Ascending aorta (tissue), 2 donors: Measurements from ENCODE around the gene TRIOBP. TPM values are rescaled to one million over a fixed set of nuclear protein-coding genes. Genes with fewer than 3 reads are reported as not detected.
A peak's percentile ranks its signal among the peaks of the same experiment; 100 is the strongest.

Experiments
- DNase-seq, 2 donors: peaks; one replicate each; pipeline ENCODE4 v3.0.0-alpha.2; 2019; ENCODE audit warnings: low spot score in 2 of 2
- H3K27ac ChIP-seq, 2 donors: fragments of 200-600 bp; sonication (generic); one replicate each; pipeline ENCODE4 v1.5.1; 2016 to 2017; ENCODE audit warnings: mild to moderate bottlenecking in 1 of 2
- H3K27me3 ChIP-seq: fragments of 200-600 bp; sonication (generic); one replicate; pipeline ENCODE4 v1.5.1; 2017
- H3K36me3 ChIP-seq, 2 donors: fragments of 200-600 bp; sonication (generic); one replicate each; pipeline ENCODE4 v1.5.1; 2016
- H3K4me1 ChIP-seq, 2 donors: fragments of 200-600 bp; sonication (generic); one replicate each; pipeline ENCODE4 v1.5.1; 2016 to 2017; ENCODE audit warnings: mild to moderate bottlenecking in 1 of 2
- H3K4me3 ChIP-seq, 2 donors: fragments of 200-600 bp; sonication (generic); one replicate each; pipeline ENCODE4 v1.5.1; 2016 to 2017; ENCODE audit warnings: mild to moderate bottlenecking in 1 of 2
- H3K9me3 ChIP-seq, 2 donors: fragments of 200-600 bp; sonication (generic); one replicate each; pipeline ENCODE4 v1.5.1; 2016
- CTCF ChIP-seq, 3 experiments: fragments of 200-600 bp in 2 of 3; fragments of 450-650 bp in 1 of 3; sonication (generic) in 2 of 3; IDR thresholded peaks; one replicate each; pipeline ENCODE4 v1.5.1; 2016 to 2019; ENCODE audit warnings: antibody characterized with exemption in 3 of 3, mild to moderate bottlenecking in 1 of 3, moderate library complexity in 1 of 3
- intact Hi-C: fragments of 100-400 bp; cut with DNase I; formaldehyde crosslinking; loops from one replicate; pipeline ENCODE4 v1.15.1; 2023
- total RNA-seq: library from RNA; depleted of rRNA; stranded (reverse); fragments of >200 nt; gene quantifications from one replicate; pipeline ENCODE4 v1.1.0, GENCODE V29; 2016

The TRIOBP gene
- total RNA-seq, 1 donor from 2014 or later: 253 TPM

DNA sequence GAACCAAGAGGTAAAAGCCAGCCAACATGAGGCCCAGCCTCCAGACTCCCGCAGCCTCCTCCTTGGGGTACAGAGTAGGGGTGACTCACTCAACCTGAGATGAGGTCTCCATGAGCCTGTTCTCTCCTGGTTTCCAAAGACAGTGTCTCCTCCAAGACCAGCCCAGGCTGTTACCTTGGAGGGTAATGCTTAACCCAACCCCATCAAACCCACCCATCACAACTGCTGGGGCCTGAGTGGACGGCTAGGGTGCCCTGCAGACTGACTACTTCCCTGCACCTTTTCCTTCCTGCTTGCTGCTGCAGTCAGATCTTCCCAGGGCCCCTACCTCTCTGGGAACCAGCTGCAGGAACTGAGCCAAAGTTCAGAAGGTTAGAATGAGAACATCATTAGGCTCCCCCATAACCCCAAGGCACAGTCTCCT, 15.8 kb upstream of the TRIOBP start:
- H3K4me3 ChIP-seq: no peak overlapping the region
- peaks cover 6 to 14% of the 10 kb centered on the region in 2 donors for H3K4me1 ChIP-seq
- intact Hi-C loops: loop anchor here (1.0 to 5.0 kb wide), 3 partner anchors 20 to 59 kb away; no protein-coding TSS in a partner anchor
- no peak for DNase-seq
- H3K36me3 ChIP-seq: peaks cover 25 to 28% of the 10 kb centered on the region in 2 donors
- no peak for TF ChIP-seq CTCF (IDR thresholded peaks at IDR 0.05)
- no peaks in the 10 kb centered on the region for H3K27me3 ChIP-seq
- no peaks in the 10 kb centered on the region for H3K9me3 ChIP-seq
- H3K27ac ChIP-seq: no peak overlapping the region

DNA sequence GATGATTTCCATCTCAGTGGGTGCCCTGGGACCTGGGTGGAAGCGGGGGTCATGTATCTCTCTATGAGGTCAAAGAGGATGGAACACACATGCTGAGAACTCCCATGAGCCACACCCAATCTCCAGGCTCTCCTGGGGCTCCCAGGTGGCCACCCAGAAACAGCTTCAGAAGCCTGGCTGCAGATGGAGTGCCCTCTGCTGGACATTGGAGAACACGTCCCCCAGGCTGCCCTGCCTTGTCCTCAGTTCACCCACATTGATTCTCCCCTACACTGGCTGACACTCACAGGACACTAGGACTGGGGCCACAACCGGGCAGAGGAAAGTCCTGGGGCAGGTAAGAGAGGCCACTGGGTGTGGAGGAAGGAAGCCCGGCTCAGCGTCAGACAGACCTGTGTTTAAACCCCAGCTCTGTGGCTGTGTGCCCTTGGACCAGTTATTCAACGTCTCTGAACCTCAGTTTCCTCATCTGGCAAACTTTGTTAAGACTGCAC, 15.2 kb upstream of the TRIOBP start:
- no peak overlapping the region for H3K27ac ChIP-seq
- DNase-seq: peak in 1 of 2 donors; percentile 84
- H3K9me3 ChIP-seq: no peaks in the 10 kb centered on the region
- intact Hi-C loops: loop anchor here (1.0 to 5.0 kb wide), 3 partner anchors 21 to 59 kb away; no protein-coding TSS in a partner anchor
- H3K4me3 ChIP-seq: no peak overlapping the region
- TF ChIP-seq CTCF (IDR thresholded peaks at IDR 0.05): peak; percentile 89 to 94 (median 92)
- H3K4me1 ChIP-seq: peaks cover 6 to 14% of the 10 kb centered on the region in 2 donors
- peaks cover 25 to 28% of the 10 kb centered on the region in 2 donors for H3K36me3 ChIP-seq
- no peaks in the 10 kb centered on the region for H3K27me3 ChIP-seq

DNA sequence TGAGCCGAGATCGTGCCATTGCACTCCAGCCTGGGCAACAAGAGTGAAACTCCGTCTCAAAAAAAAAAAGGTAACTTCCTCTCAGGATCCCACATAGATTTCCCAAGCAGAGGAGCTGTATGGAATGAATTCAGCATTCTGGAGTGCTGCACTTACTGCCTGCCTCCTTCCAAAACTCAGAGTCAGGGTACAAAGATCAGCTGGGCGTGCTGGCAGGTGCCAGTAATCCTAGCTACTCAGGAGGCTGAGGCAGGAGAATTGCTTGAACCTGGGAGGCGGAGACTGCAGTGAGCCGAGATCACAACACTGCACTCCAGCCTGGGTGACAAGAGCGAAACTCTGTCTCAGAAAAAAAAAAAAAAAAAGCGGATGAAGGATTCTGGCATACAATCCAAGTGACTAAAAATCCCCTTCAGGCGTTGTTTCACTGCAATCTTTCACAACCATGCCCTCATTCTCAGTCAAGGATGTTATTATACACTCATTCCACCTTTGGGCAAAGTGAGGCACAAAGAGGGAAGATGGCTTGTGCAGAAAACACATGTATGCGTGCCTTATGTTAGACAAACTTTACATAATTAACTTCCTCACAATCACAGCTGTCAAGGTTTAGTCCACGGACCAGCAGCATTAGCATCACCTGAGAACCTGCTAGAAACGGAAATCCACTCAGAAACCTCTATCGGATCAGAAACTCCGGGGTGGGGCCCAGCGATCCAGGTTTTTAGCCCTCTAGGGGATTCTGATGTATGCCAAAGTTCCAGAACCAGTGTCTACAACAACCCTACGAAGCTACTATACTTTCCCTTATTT, 11.8 kb upstream of the TRIOBP start:
- intact Hi-C loops: loop anchor here (5.0 kb wide), 1 partner anchor 63 kb away; no protein-coding TSS in a partner anchor
- Histone ChIP-seq H3K4me3 (no peak overlapping the region), H3K36me3 (peaks cover 10 to 12% of the 10 kb centered on the region in 2 donors), H3K9me3 (no peaks in the 10 kb centered on the region), H3K4me1 (peaks cover 0 to 4% of the 10 kb centered on the region in 2 donors), H3K27ac (no peak overlapping the region), H3K27me3 (no peaks in the 10 kb centered on the region)
- no peak for DNase-seq
- no peak for TF ChIP-seq CTCF (IDR thresholded peaks at IDR 0.05)

DNA sequence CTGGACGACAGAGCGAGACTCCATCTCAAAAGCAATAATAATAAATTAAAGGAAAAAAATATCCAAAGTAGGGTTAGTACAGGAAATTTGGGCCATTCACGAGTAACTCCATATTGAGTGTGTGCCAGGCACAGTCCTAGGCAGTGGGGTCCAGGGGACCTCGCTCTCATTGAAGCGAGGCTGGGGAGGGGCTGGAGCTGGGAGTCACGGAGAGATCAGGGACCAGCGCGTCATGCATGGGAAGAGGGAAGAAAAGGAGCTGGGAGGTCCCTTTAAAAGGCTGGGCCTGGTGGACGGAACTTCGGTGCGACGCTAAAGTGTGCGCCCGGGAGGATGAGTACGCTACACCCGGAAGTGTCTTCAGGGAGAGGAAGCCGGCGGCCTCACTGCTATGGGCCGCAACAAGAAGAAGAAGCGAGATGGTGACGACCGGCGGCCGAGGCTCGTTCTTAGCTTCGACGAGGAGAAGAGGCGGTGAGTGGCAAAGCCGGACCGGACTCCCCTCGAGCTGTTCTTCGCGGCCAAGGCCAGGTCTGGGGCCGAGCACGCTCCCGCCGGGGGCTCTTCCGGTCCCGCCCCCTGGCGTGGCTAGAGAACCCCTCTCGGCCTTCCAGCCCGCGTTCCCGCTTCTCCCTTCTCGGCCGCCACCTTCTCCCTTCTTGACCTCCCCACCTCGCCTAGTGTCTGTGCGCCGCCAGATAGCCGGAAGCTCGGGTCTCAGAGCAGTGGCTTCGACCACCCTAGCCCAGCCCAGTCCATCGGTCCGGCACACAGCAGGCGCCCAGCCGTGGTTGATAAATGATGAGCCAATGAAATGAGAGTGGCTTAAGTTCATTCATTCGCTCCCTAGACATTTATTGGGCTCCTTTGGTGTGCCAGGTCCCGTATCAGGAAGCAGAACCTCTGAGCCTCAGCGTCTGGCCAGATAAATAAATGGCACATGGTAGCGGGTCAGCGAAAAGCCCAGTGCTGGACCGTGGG, 10.6 kb upstream of the TRIOBP start, which contains the start of gene NOL12:
NOL12 (plus strand) TSS at position 342 of the 981 bp plus-strand sequence; CDS start at position 392, 50 bp downstream.
- no peak for TF ChIP-seq CTCF (IDR thresholded peaks at IDR 0.05)
- Histone ChIP-seq H3K4me1 (peaks cover 0 to 4% of the 10 kb centered on the region in 2 donors), H3K27ac (peak within 1 kb of the TSS; percentile 83 to 87), H3K4me3 (peak within 1 kb of the TSS; percentile 63 to 69), H3K36me3 (peaks cover 18 to 22% of the 10 kb centered on the region in 2 donors), H3K9me3 (no peaks in the 10 kb centered on the region), H3K27me3 (no peaks in the 10 kb centered on the region)
- intact Hi-C loops: loop anchor here (1.0 kb wide), 1 partner anchor 163 kb away; the partner anchor contains the start of gene EIF3L
- DNase-seq: peak; percentile 35 to 88

DNA sequence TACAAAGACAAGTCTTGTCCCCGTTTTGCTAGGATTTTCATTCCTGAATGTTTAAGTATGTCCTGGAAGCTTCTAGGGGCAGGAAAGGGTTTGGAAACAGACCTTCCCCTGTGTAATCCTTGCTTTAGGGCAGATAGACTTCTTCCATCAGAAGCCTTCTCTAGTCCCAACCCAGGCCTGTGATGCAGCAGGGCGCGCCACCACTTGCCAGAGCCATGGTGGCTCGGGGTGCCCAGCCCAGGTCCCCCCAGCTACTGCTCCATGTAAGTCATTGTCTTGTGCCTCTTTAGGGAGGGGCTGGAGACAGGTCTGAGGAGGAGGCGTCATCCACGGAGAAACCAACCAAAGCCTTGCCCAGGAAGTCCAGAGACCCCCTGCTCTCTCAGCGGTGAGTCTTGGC, 6.4 kb upstream of the TRIOBP start:
- peaks cover 0 to 4% of the 10 kb centered on the region in 2 donors for H3K4me1 ChIP-seq
- H3K36me3 ChIP-seq: peaks cover 39 to 44% of the 10 kb centered on the region in 2 donors
- H3K4me3 ChIP-seq: no peak overlapping the region
- intact Hi-C loops: no loop called here
- DNase-seq: no peak
- no peak for TF ChIP-seq CTCF (IDR thresholded peaks at IDR 0.05)
- no peak overlapping the region for H3K27ac ChIP-seq
- H3K9me3 ChIP-seq: no peaks in the 10 kb centered on the region
- H3K27me3 ChIP-seq: no peaks in the 10 kb centered on the region
